HG02852 (cell line): ENCODE measurements around the gene SH3BP5.

ENCODE experiments used
- ATAC-seq: cut with Tn5 transposase; IDR thresholded peaks from one replicate; pipeline ENCODE4 v1.9.1; 2021; ENCODE audit warnings: mild to moderate bottlenecking, moderate library complexity; ENCODE audit not compliant: unreplicated experiment

SH3BP5 gene

DNA sequence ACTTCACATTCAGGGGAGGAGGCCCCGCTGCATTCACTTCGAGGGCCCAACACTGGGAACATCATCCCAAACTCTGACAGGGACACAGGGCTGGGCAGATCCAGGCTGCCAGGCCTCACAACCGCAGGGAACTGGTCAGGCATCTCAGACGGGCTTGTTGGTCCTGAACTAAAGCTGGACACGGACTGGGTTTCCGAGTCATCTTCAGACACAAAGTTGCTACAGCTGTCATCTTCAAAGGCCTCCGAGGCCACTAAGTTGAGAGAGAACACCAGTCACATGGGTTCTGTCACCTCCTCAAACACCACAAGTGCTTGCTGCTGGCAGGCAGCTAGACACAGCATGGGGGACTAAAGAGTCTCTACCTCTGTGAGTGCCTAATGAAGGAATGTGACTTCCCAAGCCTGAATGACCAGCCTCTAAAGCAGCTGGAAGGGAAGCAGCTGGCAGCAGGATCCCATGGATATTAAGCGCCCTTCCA is 75.5 kb downstream of the SH3BP5 start:
- no peak for ATAC-seq

DNA sequence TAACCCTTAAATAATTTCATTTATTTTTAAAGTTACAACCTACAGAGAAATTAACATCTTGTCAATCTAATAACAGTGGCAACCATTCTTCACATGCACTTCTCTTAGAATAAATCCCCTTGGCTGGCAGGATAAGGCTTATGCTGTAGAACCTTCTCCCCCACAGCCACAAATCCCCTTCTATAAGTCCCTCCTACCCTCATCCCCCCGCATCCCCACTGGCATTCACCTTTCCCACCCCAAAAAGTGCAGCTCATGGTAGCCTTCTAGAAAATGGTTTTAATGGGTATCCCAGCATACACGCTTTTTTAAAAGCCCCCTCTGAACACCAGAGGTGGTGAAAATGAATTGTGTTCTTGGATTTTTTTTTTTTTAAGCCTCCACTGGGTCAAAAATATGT is 77.2 kb downstream of the SH3BP5 start:
- no peak for ATAC-seq

DNA sequence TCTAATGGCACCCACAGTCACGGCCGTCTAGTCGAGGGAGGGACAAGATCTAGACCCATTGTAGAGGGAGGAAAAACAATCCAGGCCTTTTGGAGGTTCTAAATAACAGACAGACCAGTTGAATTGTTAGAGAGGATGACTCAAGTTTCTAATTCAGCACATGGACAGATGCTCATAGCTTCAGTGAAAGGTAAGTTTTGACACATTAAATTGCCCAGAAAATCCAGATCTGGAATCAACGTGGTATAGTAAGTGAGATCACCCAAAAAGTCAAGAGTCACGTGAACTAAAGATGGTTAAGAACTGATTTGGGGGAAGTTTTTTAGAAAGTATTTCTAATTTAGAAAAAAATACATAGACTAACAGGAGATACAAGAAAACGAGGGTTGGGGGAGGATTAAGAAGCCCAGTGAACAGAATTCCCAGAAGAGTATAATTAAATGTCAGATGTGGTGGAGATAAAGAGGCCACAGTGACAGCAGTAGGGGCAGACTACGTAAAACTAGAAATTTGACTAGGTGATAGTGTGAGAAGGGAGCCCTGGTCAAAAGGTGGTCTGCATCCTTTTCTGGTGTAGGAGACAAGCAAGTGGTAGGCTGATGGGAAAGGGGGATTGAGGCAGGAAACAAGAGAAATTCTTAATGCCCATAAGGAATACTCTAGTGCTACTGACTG is 79.2 kb downstream of the SH3BP5 start:
- no peak for ATAC-seq

DNA sequence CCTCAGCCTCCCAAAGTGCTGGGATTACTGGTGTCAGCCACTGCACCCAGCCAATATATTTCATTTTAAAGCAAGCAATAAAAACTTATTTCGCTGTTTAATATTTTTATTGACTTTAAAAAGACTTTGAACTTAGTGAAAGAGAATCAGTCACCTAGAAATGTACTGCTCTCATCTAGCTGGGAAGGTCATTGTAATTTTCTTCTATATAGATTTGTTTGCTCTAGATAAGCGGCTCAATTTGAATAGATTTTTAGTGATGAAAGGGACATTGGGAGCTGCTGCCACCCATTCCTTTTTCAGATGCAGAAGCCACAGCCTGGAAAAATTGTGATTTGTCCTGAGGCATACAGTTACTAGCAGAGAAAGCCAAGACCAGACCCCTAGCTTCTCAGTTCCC is 86.2 kb downstream of the SH3BP5 start:
- no peak for ATAC-seq

DNA sequence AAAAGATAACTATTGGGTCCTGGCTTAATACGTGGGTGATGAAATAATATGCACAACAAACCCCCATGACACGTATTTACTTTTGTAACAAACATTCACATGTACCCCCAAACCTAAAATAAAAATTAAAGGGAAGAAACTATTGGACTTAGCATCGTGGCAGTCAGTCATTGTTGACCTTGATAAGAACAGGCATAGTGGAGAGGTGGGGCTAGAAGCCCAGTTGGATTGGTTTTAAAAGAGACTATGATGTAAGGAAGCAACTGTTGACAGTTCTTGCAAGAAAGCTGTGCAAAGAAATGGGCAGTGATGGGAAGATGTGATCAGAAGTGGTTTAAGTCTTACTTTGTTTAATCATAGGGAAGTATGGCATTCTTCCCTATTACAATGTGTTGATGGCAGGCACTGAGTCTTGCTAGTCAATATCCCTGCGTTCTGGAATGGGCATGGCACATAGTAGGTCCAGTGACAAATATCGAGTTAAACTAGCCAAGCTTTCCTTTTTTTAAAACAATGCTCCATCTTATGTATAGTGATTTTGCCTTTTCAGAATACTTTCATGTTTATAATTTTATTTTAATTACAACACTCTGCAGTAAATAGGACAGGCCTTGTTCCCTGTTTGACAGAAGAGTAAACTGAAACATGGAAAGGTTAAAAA is 88.4 kb downstream of the SH3BP5 start:
- no peak for ATAC-seq

DNA sequence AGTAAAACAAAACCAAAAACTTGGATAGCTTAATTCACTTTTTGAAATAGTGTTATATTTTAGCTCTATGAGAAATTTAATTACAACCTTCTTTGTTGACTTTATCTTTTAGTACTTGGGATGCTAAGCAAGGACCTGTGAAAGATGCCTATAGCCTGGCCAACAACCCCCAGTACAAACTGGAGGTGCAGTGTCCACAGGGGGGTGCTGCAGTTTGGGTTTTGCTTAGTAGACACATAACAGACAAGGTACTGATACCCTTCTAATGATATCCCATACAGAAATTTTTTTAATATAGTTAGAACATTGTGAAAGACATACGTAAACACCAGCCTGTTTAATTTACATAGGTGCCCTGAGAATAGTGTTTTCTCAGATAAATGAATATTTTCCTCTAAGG is 91.0 kb downstream of the SH3BP5 start:
- ATAC-seq = no peak

DNA sequence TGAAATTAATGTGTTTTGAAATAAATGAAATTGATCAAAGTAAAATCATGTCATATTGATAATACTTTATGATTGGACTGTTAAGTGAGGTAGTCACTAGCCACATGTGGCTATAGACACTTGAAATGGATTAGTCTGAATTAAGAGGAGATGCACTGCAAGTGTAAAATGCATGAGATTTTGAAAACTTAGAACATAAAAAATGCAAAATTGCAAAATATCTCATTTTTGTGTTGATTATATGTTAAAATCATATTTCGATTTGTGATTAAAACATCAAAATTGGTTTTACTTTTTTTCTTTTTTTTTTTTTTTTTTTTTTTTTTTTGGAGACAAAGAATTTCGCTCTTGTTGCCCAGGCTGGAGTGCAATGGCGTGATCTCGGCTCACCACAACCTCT is 103.1 kb downstream of the SH3BP5 start:
- no peak for ATAC-seq

DNA sequence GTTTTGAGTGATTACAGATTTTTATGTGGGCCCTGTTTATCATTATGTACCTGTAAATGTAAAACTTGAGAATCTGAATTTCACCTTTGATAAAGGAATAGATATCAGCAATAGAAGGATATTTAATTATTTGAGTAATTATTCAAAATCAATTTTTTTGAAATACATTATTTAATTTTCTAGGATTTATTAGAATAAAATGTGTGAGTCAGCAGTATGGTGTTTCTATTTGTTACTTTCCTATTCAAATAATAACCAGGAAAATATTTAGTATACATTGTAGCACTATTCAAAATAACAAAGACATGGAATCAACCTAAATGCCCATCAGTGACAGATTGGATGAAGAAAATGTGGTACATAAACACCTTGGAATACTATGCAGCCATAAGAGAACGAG is 104.2 kb downstream of the SH3BP5 start:
- ATAC-seq = no peak

DNA sequence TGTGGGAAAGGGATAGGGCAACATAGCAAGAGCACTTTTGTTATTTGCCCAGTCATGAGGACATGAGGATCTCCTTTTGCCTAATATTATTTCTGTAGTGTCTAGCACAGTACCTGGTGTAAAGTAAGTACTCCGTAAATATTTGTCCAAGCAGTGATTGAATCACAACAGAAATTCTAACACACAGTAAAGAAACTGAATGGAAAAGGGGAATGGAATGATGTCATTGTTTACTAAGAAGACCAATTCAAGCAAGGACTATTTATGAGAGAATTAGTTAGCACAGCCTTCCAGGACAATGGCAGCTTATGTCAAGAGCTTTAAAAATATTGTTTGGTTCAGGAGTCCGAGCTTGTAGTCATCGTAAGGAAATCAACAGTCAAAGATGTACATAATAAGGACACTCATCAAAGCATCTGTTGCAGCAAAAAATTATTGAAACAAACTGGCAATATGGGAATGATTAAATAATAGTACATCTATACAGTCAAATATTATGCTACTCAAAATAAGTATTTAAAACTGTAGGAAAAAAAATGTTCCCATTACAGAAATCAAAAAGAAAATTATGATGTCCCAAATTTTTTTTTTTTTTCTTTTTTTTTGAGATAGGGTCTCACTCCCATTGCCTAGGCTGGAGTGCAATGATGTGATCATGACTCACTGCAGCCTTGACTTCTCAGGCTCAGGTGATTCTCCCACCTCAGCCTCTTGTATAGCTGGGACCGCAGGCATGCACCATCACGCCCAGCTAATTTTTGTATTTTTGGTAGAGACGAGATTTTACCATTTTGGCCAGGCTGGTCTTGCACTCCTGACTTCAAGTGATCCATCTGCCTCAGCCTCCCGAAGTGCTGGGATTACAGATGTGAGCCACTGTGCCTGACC is 108.5 kb downstream of the SH3BP5 start:
- ATAC-seq = no peak

DNA sequence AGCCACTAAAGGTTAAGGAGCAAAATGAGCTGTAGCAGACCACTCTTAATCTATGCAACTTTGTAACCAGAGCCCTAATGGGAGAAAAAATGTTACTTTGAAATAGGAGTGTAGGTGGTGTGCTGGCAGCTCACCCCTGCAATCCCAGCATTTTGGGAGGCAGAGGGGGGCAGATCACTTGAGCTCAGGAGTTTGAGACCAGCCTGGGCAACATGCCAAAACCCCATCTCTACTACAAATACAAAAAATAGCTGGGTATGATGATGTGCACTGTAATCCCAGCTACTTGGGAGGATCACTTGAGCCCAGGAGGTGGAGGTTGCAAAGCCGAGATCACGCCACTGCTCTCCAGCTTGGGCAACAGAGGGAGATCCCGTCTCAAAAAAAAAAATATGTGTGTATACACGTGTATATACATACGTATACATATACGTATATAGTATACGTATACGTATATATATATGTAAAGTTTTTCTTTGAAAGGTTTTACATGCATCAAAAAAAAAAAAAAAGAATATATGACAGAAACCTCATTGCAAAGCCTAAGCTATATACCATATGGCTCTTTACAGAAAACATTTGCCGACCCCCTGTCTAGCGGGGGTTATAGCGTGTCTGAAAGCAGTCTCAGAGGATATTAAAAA is 110.7 kb downstream of the SH3BP5 start:
- ATAC-seq = no peak

DNA sequence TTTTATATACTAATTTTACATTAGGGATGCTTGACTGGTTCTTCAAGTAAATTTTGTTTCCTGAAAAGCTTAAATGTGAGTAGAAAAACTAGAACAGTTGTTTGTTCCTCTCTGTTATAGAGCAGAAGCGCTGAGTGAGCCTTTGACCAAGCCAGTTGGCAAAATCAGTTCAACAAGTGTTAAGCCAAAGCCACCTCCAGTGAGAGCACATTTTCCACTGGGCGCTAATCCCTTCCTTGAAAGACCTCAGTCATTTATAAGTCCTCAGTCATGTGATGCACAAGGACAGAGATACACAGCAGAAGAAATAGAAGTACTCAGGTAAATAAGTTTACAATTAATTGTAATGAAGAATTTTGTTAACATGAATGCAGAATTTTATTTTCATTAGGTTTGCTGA is 111.7 kb downstream of the SH3BP5 start:
- no peak for ATAC-seq

DNA sequence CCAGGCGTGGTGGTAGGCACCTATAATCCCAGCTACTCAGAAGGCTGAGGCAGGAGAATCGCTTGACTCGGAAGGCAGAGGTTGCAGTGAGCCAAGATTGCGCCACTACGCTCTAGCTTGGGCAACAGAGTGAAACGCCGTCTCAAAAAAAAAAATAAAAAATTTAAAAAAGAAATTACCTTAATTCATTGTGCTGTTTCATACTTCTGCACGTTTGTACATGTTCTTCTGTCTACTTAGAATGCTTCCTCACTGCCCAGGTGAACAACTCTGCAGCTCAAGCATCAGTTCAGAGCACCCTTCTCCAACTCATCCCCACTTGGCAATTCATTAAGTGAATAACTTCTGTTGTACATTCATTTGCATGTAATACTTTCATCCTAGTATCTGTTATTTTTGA is 112.3 kb downstream of the SH3BP5 start:
- ATAC-seq = no peak

DNA sequence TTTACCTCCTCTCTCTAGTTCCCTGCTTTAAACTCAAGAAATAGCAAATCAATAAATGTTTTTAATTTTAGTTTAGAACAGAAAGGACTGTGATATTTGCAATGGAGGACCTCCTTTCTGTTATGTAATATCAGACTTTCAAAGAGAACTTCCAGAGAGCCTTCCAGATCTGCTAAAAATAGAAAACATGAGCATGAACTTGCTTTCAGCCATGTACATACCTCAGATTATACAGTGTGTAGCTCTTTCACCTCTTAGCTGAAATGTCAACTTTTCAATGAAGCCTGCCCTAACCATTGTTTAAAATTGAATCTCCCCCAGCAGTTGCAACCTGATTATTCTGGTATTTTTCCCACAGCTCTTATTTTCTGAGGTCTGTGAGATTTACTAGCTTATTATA is 113.7 kb downstream of the SH3BP5 start:
- no peak for ATAC-seq

DNA sequence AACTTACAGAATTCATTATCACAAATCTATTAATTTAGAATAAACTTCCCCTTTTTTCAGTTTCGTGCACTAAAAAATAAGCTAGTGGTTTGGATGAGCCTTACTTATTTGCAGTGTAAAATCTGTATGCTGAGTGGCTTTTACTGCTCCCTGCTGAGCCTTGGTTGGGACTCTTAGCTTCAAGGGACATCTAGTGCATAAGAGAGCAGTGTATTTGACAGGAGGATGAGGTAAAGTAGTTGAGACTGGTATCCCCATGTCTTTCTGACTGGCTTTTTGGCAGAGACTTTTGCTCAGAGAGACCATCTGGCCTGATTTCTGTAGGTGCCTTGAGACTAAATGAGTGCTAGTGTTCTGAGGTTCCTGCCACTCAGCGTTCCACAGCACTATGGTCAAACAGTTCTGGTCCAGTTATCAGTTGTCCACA is 114.5 kb downstream of the SH3BP5 start:
- no peak for ATAC-seq

DNA sequence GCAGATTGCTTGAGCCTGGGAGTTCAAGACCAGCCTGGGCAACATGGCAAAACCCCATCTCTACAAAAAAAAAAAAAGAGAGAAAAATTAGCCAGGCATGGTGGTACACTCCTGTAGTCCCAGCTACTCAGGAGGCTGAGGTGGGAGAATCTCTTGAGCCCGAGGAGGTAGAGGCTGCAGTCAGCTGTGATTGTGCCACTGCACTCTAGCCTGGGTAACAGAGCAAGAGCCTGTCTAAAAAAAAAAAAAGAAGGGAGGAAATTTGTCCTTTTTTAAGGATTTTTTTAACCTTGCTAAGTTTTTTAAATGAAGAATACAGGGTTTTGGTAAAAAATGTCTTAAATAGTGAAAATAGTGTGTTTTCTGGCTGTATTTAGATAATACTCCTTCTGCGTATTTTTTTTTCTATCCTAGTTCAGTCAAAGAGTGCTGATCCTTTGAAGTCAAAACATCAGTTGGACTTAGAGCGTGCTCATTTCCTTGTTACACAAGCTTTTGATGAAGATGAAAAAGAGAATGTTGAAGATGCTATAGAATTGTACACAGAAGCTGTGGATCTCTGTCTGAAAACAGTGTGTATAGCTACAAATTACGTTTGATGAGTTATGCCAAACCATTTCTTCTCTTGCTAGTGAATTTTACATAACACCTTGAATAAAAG is 115.2 kb downstream of the SH3BP5 start:
- ATAC-seq = no peak

DNA sequence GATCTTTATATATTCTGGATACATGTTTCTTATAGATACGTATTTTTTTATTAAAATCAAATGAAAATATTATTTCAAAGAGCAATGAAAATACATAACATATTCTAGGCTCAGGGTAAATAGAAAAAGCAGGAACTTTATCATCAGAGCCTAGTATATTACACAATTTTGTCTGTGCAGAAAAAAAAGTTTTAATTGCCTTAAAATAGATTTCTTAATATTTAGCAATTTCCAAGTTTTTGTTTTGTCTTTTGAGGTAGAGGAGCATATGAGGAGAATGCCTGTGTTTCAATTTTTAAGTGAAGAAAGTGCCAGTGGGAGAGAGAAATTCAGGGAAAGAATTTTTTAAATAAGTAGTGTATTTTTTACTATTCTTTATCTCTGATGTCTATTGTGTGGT is 115.9 kb downstream of the SH3BP5 start:
- ATAC-seq = no peak

DNA sequence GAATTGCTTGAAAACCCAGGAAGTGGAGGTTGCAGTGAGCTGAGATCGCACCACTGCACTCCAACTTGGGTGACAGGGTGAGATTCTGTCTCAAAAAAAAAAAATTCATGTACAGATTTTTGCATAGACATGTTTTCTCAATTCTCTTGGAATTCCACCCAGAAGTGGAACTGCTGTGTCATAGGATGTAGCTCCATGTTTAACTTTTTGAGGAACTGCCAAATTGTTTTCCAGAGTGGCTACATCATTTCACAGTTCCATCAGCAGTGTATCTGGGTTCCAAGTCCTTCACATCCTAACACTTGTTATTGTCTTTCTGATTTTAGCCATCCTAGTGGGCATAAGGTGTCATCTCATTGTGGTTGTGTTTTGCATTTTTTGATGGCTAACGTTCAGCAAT is 116.4 kb downstream of the SH3BP5 start:
- no peak for ATAC-seq

DNA sequence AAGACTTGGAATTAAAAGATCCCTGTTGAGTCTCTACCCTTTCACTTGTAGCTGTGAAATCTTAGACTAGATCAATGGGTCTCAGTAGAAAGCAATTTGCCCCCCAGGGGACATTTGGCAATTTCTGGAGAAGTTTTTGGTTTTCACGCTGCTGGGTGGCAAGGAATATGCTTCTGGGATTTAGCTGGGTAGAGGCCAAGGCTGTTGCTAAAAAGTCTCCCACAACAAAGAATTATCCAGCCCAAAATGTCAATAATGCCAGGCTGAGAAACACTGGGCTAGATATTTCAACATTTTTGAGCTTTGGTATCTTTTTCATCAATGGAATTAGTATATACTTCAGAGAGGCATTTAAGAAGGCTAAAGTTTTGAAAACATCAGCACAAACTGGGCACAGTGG is 117.6 kb downstream of the SH3BP5 start:
- ATAC-seq = no peak

DNA sequence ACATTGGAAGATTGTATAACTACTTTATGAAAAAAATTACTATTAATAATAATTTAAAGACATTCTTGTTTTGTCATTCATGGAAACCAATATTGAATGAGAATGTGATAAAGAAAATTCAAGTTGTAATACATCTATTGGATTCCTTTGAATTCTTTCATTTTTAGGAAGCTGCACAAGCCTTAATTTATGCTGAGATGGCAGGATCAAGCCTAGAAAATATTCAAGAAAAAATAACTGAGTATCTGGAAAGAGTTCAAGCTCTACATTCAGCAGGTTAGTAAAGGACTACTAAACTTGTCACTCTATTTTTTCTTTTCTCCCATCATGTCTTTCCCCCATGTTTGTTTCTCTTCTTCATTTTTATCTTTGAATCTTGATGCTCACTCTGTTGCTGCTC is 120.4 kb downstream of the SH3BP5 start:
- no peak for ATAC-seq

DNA sequence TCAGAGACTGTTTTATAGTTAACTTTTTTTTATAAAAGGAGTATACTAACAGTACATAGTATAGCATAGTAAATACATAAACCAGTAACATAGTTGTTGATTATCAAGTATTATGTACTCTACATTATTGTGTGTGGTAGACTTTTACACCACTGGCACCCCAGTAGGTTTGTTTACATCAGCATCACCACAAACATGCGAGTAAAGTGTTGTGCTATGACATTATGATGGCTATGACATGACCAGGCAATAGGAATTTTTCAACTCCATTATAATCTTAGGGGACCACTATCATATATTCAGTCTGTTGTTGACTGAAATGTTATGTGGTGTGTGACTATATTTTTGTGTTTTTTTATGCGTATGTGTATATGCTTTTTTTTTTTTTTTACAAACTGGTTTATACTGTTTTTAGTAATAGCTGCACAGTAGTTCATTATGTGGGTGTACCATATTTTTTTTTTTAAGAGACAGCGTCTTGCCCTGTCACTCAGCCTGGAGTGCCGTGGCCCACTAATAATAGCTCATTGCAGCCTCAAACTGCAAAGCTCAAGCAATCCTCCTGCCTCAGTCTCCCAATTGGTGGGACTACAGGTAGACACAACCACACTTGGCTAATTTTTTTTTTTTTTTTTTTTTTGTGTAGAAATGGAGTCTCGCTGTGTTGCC is 124.4 kb downstream of the SH3BP5 start:
- ATAC-seq = no peak
